WTC11 (cell line): ENCODE measurements around the gene PLEKHA5. TPM values are rescaled to one million over a fixed set of nuclear protein-coding genes. Genes with fewer than 3 reads are reported as not detected.

Source experiments
- ATAC-seq: fragments of 200-7000 bp; cut with Tn5 transposase; 2 replicates; pipeline ENCODE4 v1.10.0; 2021; ENCODE audit warnings: mild to moderate bottlenecking, moderate library complexity
- CTCF ChIA-PET: fragments of 300-600 bp; sonication (Branson Sonifier 250); formaldehyde crosslinking; loops from one replicate; lab custom pipeline; 2021; ENCODE audit warnings: antibody characterized with exemption; lab: Charles Lee
- POLR2A ChIA-PET: fragments of 350-600 bp; sonication (Branson Sonifier 250); formaldehyde crosslinking; loops from one replicate; lab custom pipeline; 2021; ENCODE audit warnings: antibody characterized with exemption; lab: Charles Lee
- DNase-seq: peaks from one replicate; pipeline ENCODE4 v3.0.0; 2021; ENCODE audit warnings: low spot score
- H3K27ac Mint-ChIP-seq: 2 replicates; pipeline ENCODE4 v1.8.0; 2021; ENCODE audit warnings: mixed read lengths
- H3K27me3 Mint-ChIP-seq: 2 replicates; pipeline ENCODE4 v1.8.0; 2021; ENCODE audit warnings: low read depth, mild to moderate bottlenecking, moderate library complexity, mixed read lengths
- H3K36me3 Mint-ChIP-seq: 2 replicates; pipeline ENCODE4 v1.8.0; 2021; ENCODE audit warnings: mixed read lengths
- H3K4me1 Mint-ChIP-seq: 2 replicates; pipeline ENCODE4 v1.8.0; 2022; ENCODE audit warnings: mixed read lengths
- H3K4me3 Mint-ChIP-seq: 2 replicates; pipeline ENCODE4 v1.8.0; 2021; ENCODE audit warnings: mild to moderate bottlenecking, moderate library complexity, mixed read lengths
- H3K9me3 Mint-ChIP-seq: 2 replicates; pipeline ENCODE4 v1.8.0; 2021; ENCODE audit warnings: mixed read lengths
- ESRRA ChIP-seq: sonication (generic); formaldehyde crosslinking; IDR thresholded peaks from 2 replicates; pipeline ENCODE4 v1.8.1; 2022; ENCODE audit warnings: mild to moderate bottlenecking, missing genetic modification reagents, borderline replicate concordance
- FOXP1 ChIP-seq: sonication (generic); formaldehyde crosslinking; IDR thresholded peaks from 2 replicates; pipeline ENCODE4 v1.8.0; 2022; ENCODE audit warnings: missing genetic modification reagents, mild to moderate bottlenecking, moderate library complexity, borderline replicate concordance
- FOXP4 ChIP-seq: sonication (generic); formaldehyde crosslinking; IDR thresholded peaks from 2 replicates; pipeline ENCODE4 v1.8.0; 2022; ENCODE audit warnings: mild to moderate bottlenecking, missing genetic modification reagents
- GABPB1 ChIP-seq: sonication (generic); formaldehyde crosslinking; IDR thresholded peaks from 2 replicates; pipeline ENCODE4 v1.8.1; 2023; ENCODE audit warnings: mild to moderate bottlenecking, missing genetic modification reagents
- HMGA2 ChIP-seq: fragments of 250-450 bp; sonication (Bioruptor Pico); IDR thresholded peaks from 2 replicates; pipeline ENCODE4 v1.4.0; 2021; ENCODE audit warnings: mild to moderate bottlenecking, moderate library complexity
- HMGXB4 ChIP-seq: sonication (generic); formaldehyde crosslinking; IDR thresholded peaks from 2 replicates; pipeline ENCODE4 v1.8.1; 2023; ENCODE audit warnings: mild to moderate bottlenecking, moderate library complexity, missing genetic modification reagents
- MYBL2 ChIP-seq: sonication (generic); formaldehyde crosslinking; IDR thresholded peaks from 2 replicates; pipeline ENCODE4 v1.8.1; 2023; ENCODE audit warnings: mild to moderate bottlenecking, moderate library complexity, missing genetic modification reagents
- NFATC4 ChIP-seq: fragments of 250-450 bp; sonication (Bioruptor Pico); IDR thresholded peaks from 2 replicates; pipeline ENCODE4 v1.9.0; 2021; ENCODE audit warnings: mild to moderate bottlenecking
- NFE2L1 ChIP-seq: sonication (generic); formaldehyde crosslinking; IDR thresholded peaks from 2 replicates; pipeline ENCODE4 v1.8.1; 2023; ENCODE audit warnings: missing genetic modification reagents
- PRDM15 ChIP-seq: sonication (generic); formaldehyde crosslinking; IDR thresholded peaks from 2 replicates; pipeline ENCODE4 v1.8.0; 2022; ENCODE audit warnings: missing genetic modification reagents
- PRRX2 ChIP-seq: fragments of 250-450 bp; sonication (Bioruptor Pico); IDR thresholded peaks from 2 replicates; pipeline ENCODE4 v1.8.0; 2021; ENCODE audit warnings: mild to moderate bottlenecking
- USF2 ChIP-seq: sonication (generic); formaldehyde crosslinking; IDR thresholded peaks from 2 replicates; pipeline ENCODE4 v1.8.1; 2023; ENCODE audit warnings: mild to moderate bottlenecking, missing genetic modification reagents, moderate library complexity
- ZBTB21 ChIP-seq: sonication (generic); formaldehyde crosslinking; IDR thresholded peaks from 2 replicates; pipeline ENCODE4 v1.8.1; 2023; ENCODE audit warnings: mild to moderate bottlenecking, missing genetic modification reagents, borderline replicate concordance
- ZNF219 ChIP-seq: sonication (generic); formaldehyde crosslinking; IDR thresholded peaks from 2 replicates; pipeline ENCODE4 v1.8.0; 2023; ENCODE audit warnings: missing genetic modification reagents, mild to moderate bottlenecking, borderline replicate concordance
- ZNF317 ChIP-seq: sonication (generic); formaldehyde crosslinking; IDR thresholded peaks from 2 replicates; pipeline ENCODE4 v1.8.1; 2023; ENCODE audit warnings: low read depth, mild to moderate bottlenecking, moderate library complexity, missing genetic modification reagents, borderline replicate concordance
- ZNF532 ChIP-seq: fragments of 250-450 bp; sonication (Bioruptor Pico); IDR thresholded peaks from 2 replicates; pipeline ENCODE4 v1.9.0; 2021; ENCODE audit warnings: mild to moderate bottlenecking, borderline replicate concordance
- total RNA-seq: library from RNA; stranded (reverse); gene quantifications from 3 replicates; pipeline ENCODE4 v1.2.3, GENCODE V29; 2021

PLEKHA5 gene
- total RNA-seq, 1 experiment from 2014 or later = 61.1 TPM

- DNase-seq (no peak), ATAC-seq (no peak)
- peaks cover 62% of the 10 kb centered on the region for H3K4me1 Mint-ChIP-seq
- CTCF ChIA-PET = no interaction called here
- 0 out of 2 replicates have a peak overlapping the region, but pooled peaks have one; percentile 54 for H3K27ac Mint-ChIP-seq
- POLR2A ChIA-PET = no interaction called here
- no peaks in the 10 kb centered on the region for H3K9me3 Mint-ChIP-seq
- TF ChIP-seq FOXP4 (CRISPR knock-in tag) = no peak
- TF ChIP-seq FOXP1 (CRISPR knock-in tag) = no peak
- TF ChIP-seq ZBTB21 (CRISPR knock-in tag) = no peak
- TF ChIP-seq ZNF219 (CRISPR knock-in tag) = no peak
- no peak for TF ChIP-seq HMGXB4 (CRISPR knock-in tag)
- TF ChIP-seq PRDM15 (CRISPR knock-in tag) = no peak
- no peak for TF ChIP-seq MYBL2 (CRISPR knock-in tag)
- no peak for TF ChIP-seq USF2 (CRISPR knock-in tag)
- no peak for TF ChIP-seq ESRRA (CRISPR knock-in tag)
- TF ChIP-seq HMGA2 (CRISPR knock-in tag) = no peak
- no peak for TF ChIP-seq ZNF532
- no peak overlapping the region for H3K4me3 Mint-ChIP-seq
- no peaks in the 10 kb centered on the region for H3K27me3 Mint-ChIP-seq
- no peaks in the 10 kb centered on the region for H3K36me3 Mint-ChIP-seq
These were observed 35.9 kb downstream of the PLEKHA5 start for GRCh38 chr12:19165451-19165850.

- peak overlapping the region; percentile 11 for H3K27ac Mint-ChIP-seq
These were observed 36.9 kb downstream of the PLEKHA5 start for GRCh38 chr12:19166387-19166786.

More at GRCh38 chr12:19166387-19166786, 36.9 kb downstream of the PLEKHA5 start:
- POLR2A ChIA-PET = no interaction called here
- Mint-ChIP-seq H3K36me3 (no peaks in the 10 kb centered on the region), H3K9me3 (no peaks in the 10 kb centered on the region), H3K4me3 (no peak overlapping the region; the same call in 1 of the 2 replicates), H3K4me1 (peaks cover 67% of the 10 kb centered on the region), H3K27me3 (no peaks in the 10 kb centered on the region)
- no peak for DNase-seq
- CTCF ChIA-PET = interaction anchor here (0.6 kb wide), 1 partner anchor 62 kb away, joined by 3 read pairs; no protein-coding TSS in a partner anchor
- no peak for TF ChIP-seq PRRX2 (CRISPR knock-in tag)
- no peak for TF ChIP-seq ZNF317 (CRISPR knock-in tag)
- no peak for TF ChIP-seq NFATC4 (CRISPR knock-in tag)
- no peak for TF ChIP-seq NFE2L1
- TF ChIP-seq GABPB1 (CRISPR knock-in tag) = no peak
- no peak for ATAC-seq
